HEK293 (cell line): ENCODE results near the gene IFT122.

Source experiments
- CTCF ChIA-PET: fragments of 350-600 bp; formaldehyde crosslinking; extraction: SDS; loops from one replicate; lab custom pipeline; 2021; ENCODE audit warnings: antibody characterized with exemption; lab: Yijun Ruan, JAX
- POLR2A ChIA-PET: fragments of 300-600 bp; formaldehyde crosslinking; extraction: SDS; loops from one replicate; lab custom pipeline; 2020; ENCODE audit warnings: antibody characterized with exemption, inconsistent platforms; lab: Yijun Ruan, JAX
- H3K27ac ChIP-seq: fragments of 200-500 bp; sonication (Bioruptor generic); 2 replicates; pipeline ENCODE4 v1.5.1; 2014; ENCODE audit warnings: low read depth, low read length, control low read depth, inconsistent platforms; ENCODE audit errors: extremely low read depth
- H3K36me3 ChIP-seq, 2 experiments: fragments of 200-500 bp in 1 of 2; sonication (Bioruptor generic) in 1 of 2; 1 replicate in 1 of 2; 2 replicates in 1 of 2; pipeline ENCODE4 v1.5.1; 2014 to 2017; ENCODE audit warnings: inconsistent platforms in 2 of 2, low read length in 2 of 2; ENCODE audit not compliant: control insufficient read depth in 2 of 2, insufficient read depth in 1 of 2
- H3K4me1 ChIP-seq: fragments of 200-500 bp; sonication (Bioruptor generic); 2 replicates; pipeline ENCODE4 v1.5.1; 2014; ENCODE audit warnings: mild to moderate bottlenecking, low read length, inconsistent platforms; ENCODE audit not compliant: control insufficient read depth, insufficient read depth
- H3K4me3 ChIP-seq: 2 replicates; pipeline ENCODE4 v1.5.1; 2011; ENCODE audit warnings: low read depth, mild to moderate bottlenecking, control low read depth, low read length, moderate library complexity
- H3K9me3 ChIP-seq: fragments of 200-500 bp; sonication (Bioruptor generic); 2 replicates; pipeline ENCODE4 v1.5.1; 2014; ENCODE audit warnings: low read depth, low read length, inconsistent platforms; ENCODE audit not compliant: control insufficient read depth, insufficient read depth
- BCL6B ChIP-seq: fragments of 450-650 bp; formaldehyde crosslinking; IDR thresholded peaks from 2 replicates; pipeline ENCODE4 v1.5.1; 2017; ENCODE audit warnings: missing biosample characterization, missing genetic modification characterization
- GLIS1 ChIP-seq: fragments of 450-650 bp; formaldehyde crosslinking; IDR thresholded peaks from 2 replicates; pipeline ENCODE4 v1.5.1; 2016; ENCODE audit warnings: missing biosample characterization, missing genetic modification characterization
- HOXD13 ChIP-seq: sonication (generic); formaldehyde crosslinking; IDR thresholded peaks from 2 replicates; pipeline ENCODE4 v1.8.0; 2022; ENCODE audit warnings: missing genetic modification reagents, borderline replicate concordance
- MZF1 ChIP-seq: fragments of 450-650 bp; formaldehyde crosslinking; IDR thresholded peaks from 2 replicates; pipeline ENCODE4 v1.5.1; 2017; ENCODE audit warnings: missing biosample characterization, missing genetic modification characterization, borderline replicate concordance
- SP7 ChIP-seq: fragments of 450-650 bp; formaldehyde crosslinking; IDR thresholded peaks from 2 replicates; pipeline ENCODE4 v1.5.1; 2016; ENCODE audit warnings: missing biosample characterization, missing genetic modification characterization
- TCF7L2 ChIP-seq: IDR thresholded peaks from 2 replicates; pipeline ENCODE4 v1.6.1; 2011; ENCODE audit warnings: low read depth, mild to moderate bottlenecking, inconsistent platforms, low read length, moderate library complexity, borderline replicate concordance
- YY2 ChIP-seq: fragments of 450-650 bp; formaldehyde crosslinking; IDR thresholded peaks from 2 replicates; pipeline ENCODE4 v1.5.1; 2016; ENCODE audit warnings: missing biosample characterization, missing genetic modification characterization
- ZFP3 ChIP-seq: fragments of 450-650 bp; formaldehyde crosslinking; IDR thresholded peaks from 2 replicates; pipeline ENCODE4 v1.5.1; 2016; ENCODE audit warnings: low read depth, missing biosample characterization, missing genetic modification characterization
- ZNF138 ChIP-seq: fragments of 450-650 bp; formaldehyde crosslinking; IDR thresholded peaks from 2 replicates; pipeline ENCODE4 v1.5.1; 2016; ENCODE audit warnings: missing biosample characterization, missing genetic modification characterization, borderline replicate concordance
- ZNF2 ChIP-seq: fragments of 450-650 bp; formaldehyde crosslinking; IDR thresholded peaks from 2 replicates; pipeline ENCODE4 v1.5.1; 2016; ENCODE audit warnings: missing biosample characterization, missing genetic modification characterization
- ZNF274 ChIP-seq, 2 experiments: fragments of 200-500 bp in 1 of 2; fragments of 450-650 bp in 1 of 2; sonication (Bioruptor generic) in 1 of 2; formaldehyde crosslinking in 1 of 2; IDR thresholded peaks; 2 replicates each; pipeline versions ENCODE4 v1.5.1 to v1.6.1; 2014 to 2016; ENCODE audit warnings: borderline replicate concordance in 1 of 2, inconsistent platforms in 1 of 2, low read length in 1 of 2, missing biosample characterization in 1 of 2, missing genetic modification characterization in 1 of 2
- ZNF324 ChIP-seq: fragments of 450-650 bp; formaldehyde crosslinking; IDR thresholded peaks from 2 replicates; pipeline ENCODE4 v1.5.1; 2016; ENCODE audit warnings: missing biosample characterization, missing genetic modification characterization
- ZNF423 ChIP-seq: fragments of 450-650 bp; formaldehyde crosslinking; IDR thresholded peaks from 2 replicates; pipeline ENCODE4 v1.5.1; 2016; ENCODE audit warnings: missing biosample characterization, missing genetic modification characterization
- ZNF560 ChIP-seq: fragments of 450-650 bp; formaldehyde crosslinking; IDR thresholded peaks from 2 replicates; pipeline ENCODE4 v1.5.1; 2017; ENCODE audit warnings: missing biosample characterization, missing genetic modification characterization, borderline replicate concordance
- ZNF626 ChIP-seq: fragments of 450-650 bp; sonication (Bioruptor Pico); formaldehyde crosslinking; IDR thresholded peaks from 2 replicates; pipeline ENCODE4 v1.5.1; 2018; ENCODE audit warnings: missing biosample characterization, missing genetic modification characterization, inconsistent platforms
- ZNF645 ChIP-seq: fragments of 450-650 bp; formaldehyde crosslinking; IDR thresholded peaks from 2 replicates; pipeline ENCODE4; 2016; ENCODE audit warnings: missing biosample characterization, missing genetic modification characterization
- ZNF654 ChIP-seq: fragments of 450-650 bp; formaldehyde crosslinking; IDR thresholded peaks from 2 replicates; pipeline ENCODE4 v1.5.1; 2016; ENCODE audit warnings: low read depth, missing biosample characterization, missing genetic modification characterization
- ZNF76 ChIP-seq: fragments of 450-650 bp; formaldehyde crosslinking; IDR thresholded peaks from 2 replicates; pipeline ENCODE4; 2016; ENCODE audit warnings: low read depth, missing biosample characterization, missing genetic modification characterization, borderline replicate concordance
- TF ChIP-seq, protein P1 (sequence below): fragments of 450-650 bp; formaldehyde crosslinking; conservative IDR thresholded peaks from 2 replicates; pipeline ENCODE4 v1.5.1; 2016; ENCODE audit warnings: low read depth, missing biosample characterization, missing genetic modification characterization
- TF ChIP-seq, protein P2 (sequence below): fragments of 450-650 bp; formaldehyde crosslinking; IDR thresholded peaks from 2 replicates; pipeline ENCODE4 v1.5.1; 2017; ENCODE audit warnings: missing biosample characterization, missing genetic modification characterization
- TF ChIP-seq, protein P3 (sequence below): fragments of 450-650 bp; formaldehyde crosslinking; optimal IDR thresholded peaks from 2 replicates; pipeline ENCODE3; 2016; ENCODE audit warnings: missing biosample characterization, mild to moderate bottlenecking, missing genetic modification characterization
- TF ChIP-seq, protein P4 (sequence below): fragments of 450-650 bp; formaldehyde crosslinking; IDR thresholded peaks from 2 replicates; pipeline ENCODE4 v1.5.1; 2016; ENCODE audit warnings: missing biosample characterization, missing genetic modification characterization

IFT122 gene

GRCh38 chr3:129531699-129532098 is 91.7 kb downstream of the IFT122 start (continued):
- TF ChIP-seq, protein P1, sequence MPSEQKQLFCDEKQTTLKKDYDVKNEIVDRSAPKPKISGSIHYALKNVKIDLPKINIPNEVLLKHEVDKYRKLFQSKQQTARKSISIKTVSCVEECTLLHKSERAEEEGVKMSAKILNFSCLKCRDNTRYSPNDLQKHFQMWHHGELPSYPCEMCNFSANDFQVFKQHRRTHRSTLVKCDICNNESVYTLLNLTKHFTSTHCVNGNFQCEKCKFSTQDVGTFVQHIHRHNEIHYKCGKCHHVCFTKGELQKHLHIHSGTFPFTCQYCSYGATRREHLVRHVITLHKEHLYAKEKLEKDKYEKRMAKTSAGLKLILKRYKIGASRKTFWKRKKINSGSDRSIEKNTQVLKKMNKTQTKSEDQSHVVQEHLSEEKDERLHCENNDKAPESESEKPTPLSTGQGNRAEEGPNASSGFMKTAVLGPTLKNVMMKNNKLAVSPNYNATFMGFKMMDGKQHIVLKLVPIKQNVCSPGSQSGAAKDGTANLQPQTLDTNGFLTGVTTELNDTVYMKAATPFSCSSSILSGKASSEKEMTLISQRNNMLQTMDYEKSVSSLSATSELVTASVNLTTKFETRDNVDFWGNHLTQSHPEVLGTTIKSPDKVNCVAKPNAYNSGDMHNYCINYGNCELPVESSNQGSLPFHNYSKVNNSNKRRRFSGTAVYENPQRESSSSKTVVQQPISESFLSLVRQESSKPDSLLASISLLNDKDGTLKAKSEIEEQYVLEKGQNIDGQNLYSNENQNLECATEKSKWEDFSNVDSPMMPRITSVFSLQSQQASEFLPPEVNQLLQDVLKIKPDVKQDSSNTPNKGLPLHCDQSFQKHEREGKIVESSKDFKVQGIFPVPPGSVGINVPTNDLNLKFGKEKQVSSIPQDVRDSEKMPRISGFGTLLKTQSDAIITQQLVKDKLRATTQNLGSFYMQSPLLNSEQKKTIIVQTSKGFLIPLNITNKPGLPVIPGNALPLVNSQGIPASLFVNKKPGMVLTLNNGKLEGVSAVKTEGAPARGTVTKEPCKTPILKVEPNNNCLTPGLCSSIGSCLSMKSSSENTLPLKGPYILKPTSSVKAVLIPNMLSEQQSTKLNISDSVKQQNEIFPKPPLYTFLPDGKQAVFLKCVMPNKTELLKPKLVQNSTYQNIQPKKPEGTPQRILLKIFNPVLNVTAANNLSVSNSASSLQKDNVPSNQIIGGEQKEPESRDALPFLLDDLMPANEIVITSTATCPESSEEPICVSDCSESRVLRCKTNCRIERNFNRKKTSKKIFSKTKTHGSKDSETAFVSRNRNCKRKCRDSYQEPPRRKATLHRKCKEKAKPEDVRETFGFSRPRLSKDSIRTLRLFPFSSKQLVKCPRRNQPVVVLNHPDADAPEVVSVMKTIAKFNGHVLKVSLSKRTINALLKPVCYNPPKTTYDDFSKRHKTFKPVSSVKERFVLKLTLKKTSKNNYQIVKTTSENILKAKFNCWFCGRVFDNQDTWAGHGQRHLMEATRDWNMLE (tag by site-specific recombination), result no peak
- TF ChIP-seq, protein P2, sequence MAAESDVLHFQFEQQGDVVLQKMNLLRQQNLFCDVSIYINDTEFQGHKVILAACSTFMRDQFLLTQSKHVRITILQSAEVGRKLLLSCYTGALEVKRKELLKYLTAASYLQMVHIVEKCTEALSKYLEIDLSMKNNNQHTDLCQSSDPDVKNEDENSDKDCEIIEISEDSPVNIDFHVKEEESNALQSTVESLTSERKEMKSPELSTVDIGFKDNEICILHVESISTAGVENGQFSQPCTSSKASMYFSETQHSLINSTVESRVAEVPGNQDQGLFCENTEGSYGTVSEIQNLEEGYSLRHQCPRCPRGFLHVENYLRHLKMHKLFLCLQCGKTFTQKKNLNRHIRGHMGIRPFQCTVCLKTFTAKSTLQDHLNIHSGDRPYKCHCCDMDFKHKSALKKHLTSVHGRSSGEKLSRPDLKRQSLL (tag by site-specific recombination), result no peak
- TF ChIP-seq ZNF626 (tag by site-specific recombination), result no peak

DNA sequence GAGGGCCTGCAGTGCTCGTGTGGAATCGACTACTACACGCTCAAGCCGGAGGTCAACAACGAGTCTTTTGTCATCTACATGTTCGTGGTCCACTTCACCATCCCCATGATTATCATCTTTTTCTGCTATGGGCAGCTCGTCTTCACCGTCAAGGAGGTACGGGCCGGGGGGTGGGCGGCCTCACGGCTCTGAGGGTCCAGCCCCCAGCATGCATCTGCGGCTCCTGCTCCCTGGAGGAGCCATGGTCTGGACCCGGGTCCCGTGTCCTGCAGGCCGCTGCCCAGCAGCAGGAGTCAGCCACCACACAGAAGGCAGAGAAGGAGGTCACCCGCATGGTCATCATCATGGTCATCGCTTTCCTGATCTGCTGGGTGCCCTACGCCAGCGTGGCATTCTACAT is 92.2 kb downstream of the IFT122 start:
- TF ChIP-seq HOXD13 (CRISPR knock-in tag) (no peak), ZNF423 (tag by site-specific recombination) (no peak), ZNF138 (tag by site-specific recombination) (no peak), ZNF324 (tag by site-specific recombination) (no peak), ZNF76 (no peak), MZF1 (tag by site-specific recombination) (no peak), TCF7L2 (no peak), ZNF274 (IDR thresholded peaks at IDR 0.05; ENCODE audit: low read length) (no peak), ZNF274 (tag by site-specific recombination; IDR thresholded peaks at IDR 0.05; ENCODE audit: borderline replicate concordance) (no peak), SP7 (no peak), YY2 (no peak), ZNF2 (no peak), GLIS1 (tag by site-specific recombination) (no peak), ZNF560 (tag by site-specific recombination) (no peak), ZNF654 (tag by site-specific recombination) (no peak), ZFP3 (tag by site-specific recombination) (no peak), ZNF645 (tag by site-specific recombination) (no peak), BCL6B (tag by site-specific recombination) (no peak)
- TF ChIP-seq, protein P3, sequence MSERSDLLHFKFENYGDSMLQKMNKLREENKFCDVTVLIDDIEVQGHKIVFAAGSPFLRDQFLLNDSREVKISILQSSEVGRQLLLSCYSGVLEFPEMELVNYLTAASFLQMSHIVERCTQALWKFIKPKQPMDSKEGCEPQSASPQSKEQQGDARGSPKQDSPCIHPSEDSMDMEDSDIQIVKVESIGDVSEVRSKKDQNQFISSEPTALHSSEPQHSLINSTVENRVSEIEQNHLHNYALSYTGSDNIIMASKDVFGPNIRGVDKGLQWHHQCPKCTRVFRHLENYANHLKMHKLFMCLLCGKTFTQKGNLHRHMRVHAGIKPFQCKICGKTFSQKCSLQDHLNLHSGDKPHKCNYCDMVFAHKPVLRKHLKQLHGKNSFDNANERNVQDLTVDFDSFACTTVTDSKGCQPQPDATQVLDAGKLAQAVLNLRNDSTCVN (tag by site-specific recombination), result no peak
- TF ChIP-seq, protein P4, sequence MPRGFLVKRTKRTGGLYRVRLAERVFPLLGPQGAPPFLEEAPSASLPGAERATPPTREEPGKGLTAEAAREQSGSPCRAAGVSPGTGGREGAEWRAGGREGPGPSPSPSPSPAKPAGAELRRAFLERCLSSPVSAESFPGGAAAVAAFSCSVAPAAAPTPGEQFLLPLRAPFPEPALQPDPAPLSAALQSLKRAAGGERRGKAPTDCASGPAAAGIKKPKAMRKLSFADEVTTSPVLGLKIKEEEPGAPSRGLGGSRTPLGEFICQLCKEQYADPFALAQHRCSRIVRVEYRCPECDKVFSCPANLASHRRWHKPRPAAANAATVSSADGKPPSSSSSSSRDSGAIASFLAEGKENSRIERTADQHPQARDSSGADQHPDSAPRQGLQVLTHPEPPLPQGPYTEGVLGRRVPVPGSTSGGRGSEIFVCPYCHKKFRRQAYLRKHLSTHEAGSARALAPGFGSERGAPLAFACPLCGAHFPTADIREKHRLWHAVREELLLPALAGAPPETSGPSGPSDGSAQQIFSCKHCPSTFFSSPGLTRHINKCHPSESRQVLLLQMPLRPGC, result no peak
- TF ChIP-seq, all 188 proteins: peak for 0
- Histone ChIP-seq H3K4me1 (no peaks in the 10 kb centered on the region), H3K27ac (no peak overlapping the region), H3K4me3 (no peak overlapping the region), H3K9me3 (no peaks in the 10 kb centered on the region), H3K36me3 (no peaks in the 10 kb centered on the region)
- ChIA-PET CTCF (interaction anchor here (1.2 kb wide), 1 partner anchor 42 kb away, joined by 4 read pairs; no protein-coding TSS in a partner anchor), POLR2A (no interaction called here)
